GM12878 (cell line): Measurements from ENCODE around the gene KIF14. TPM values are rescaled to one million over a fixed set of nuclear protein-coding genes. Genes with fewer than 3 reads are reported as not detected.

ENCODE experiments used
- ASH2L ChIP-seq: fragments of 300-600, 200-600 bp; sonication (generic); IDR thresholded peaks from 2 replicates; pipeline ENCODE4 v1.6.1; 2017; ENCODE audit warnings: low read depth, mild to moderate bottlenecking, borderline replicate concordance
- ATF3 ChIP-seq: IDR thresholded peaks from 2 replicates; pipeline ENCODE4 v1.6.1; 2011; ENCODE audit warnings: low read depth, mild to moderate bottlenecking, low read length, moderate library complexity, borderline replicate concordance; ENCODE audit errors: extremely low read depth
- CEBPZ ChIP-seq: fragments of 150-350 bp; IDR thresholded peaks from 2 replicates; pipeline ENCODE4 v1.6.1; 2016; ENCODE audit warnings: low read depth, low read length
- FOXK2 ChIP-seq: fragments of 450-650 bp; IDR thresholded peaks from 2 replicates; pipeline ENCODE4 v1.6.1; 2017; ENCODE audit warnings: mild to moderate bottlenecking, moderate library complexity
- IKZF1 ChIP-seq: fragments of 450-650 bp; conservative IDR thresholded peaks from 2 replicates; pipeline ENCODE4 v1.6.1; 2017; ENCODE audit warnings: antibody characterized with exemption, mild to moderate bottlenecking
- IRF3 ChIP-seq: fragments of 450-650 bp; IDR thresholded peaks from 2 replicates; pipeline ENCODE4 v1.6.1; 2014; ENCODE audit warnings: mild to moderate bottlenecking
- IRF4 ChIP-seq: IDR thresholded peaks from 2 replicates; pipeline ENCODE4 v1.6.1; 2011; ENCODE audit warnings: low read depth, low read length
- IRF5 ChIP-seq: fragments of 450-650 bp; IDR thresholded peaks from 2 replicates; pipeline ENCODE4 v1.6.1; 2017; ENCODE audit warnings: borderline replicate concordance
- MYC ChIP-seq: IDR thresholded peaks from 2 replicates; pipeline ENCODE4 v1.6.1; 2011; ENCODE audit warnings: mild to moderate bottlenecking, low read length, moderate library complexity, inconsistent platforms; ENCODE audit not compliant: insufficient read depth, insufficient replicate concordance, insufficient read length, severe bottlenecking
- NBN ChIP-seq: fragments of 450-650 bp; IDR thresholded peaks from 2 replicates; pipeline ENCODE4 v1.6.1; 2016
- RB1 ChIP-seq: fragments of 450-650 bp; formaldehyde crosslinking; IDR thresholded peaks from 2 replicates; pipeline ENCODE4 v1.6.1; 2017; ENCODE audit warnings: mild to moderate bottlenecking, borderline replicate concordance
- RBBP5 ChIP-seq: fragments of 200-600 bp; sonication (generic); conservative IDR thresholded peaks from 2 replicates; pipeline ENCODE4 v1.6.1; 2016
- REST ChIP-seq: IDR thresholded peaks from 2 replicates; pipeline ENCODE4 v1.6.1; 2012; ENCODE audit warnings: mild to moderate bottlenecking, low read depth, low read length
- RUNX3 ChIP-seq: IDR thresholded peaks from 2 replicates; pipeline ENCODE4 v1.6.1; 2012; ENCODE audit warnings: low read length, inconsistent platforms
- SUPT20H ChIP-seq: IDR thresholded peaks from 2 replicates; pipeline ENCODE4 v1.6.1; 2011; ENCODE audit warnings: low read depth, mild to moderate bottlenecking, low read length, moderate library complexity, borderline replicate concordance; ENCODE audit not compliant: control insufficient read depth
- TBL1XR1 ChIP-seq: IDR thresholded peaks from 2 replicates; pipeline ENCODE4 v1.6.1; 2012; ENCODE audit warnings: low read depth, low read length, improper control_type of control experiment
- TCF7 ChIP-seq: IDR thresholded peaks from 2 replicates; pipeline ENCODE4 v1.6.1; 2014; ENCODE audit warnings: antibody characterized with exemption, borderline replicate concordance
- ZNF24 ChIP-seq: fragments of 450-650 bp; IDR thresholded peaks from 2 replicates; pipeline ENCODE4 v1.6.1; 2017; ENCODE audit warnings: antibody characterized with exemption, mild to moderate bottlenecking
- ZSCAN29 ChIP-seq: fragments of 450-650 bp; IDR thresholded peaks from 2 replicates; pipeline ENCODE4 v1.6.1; 2017; ENCODE audit warnings: mild to moderate bottlenecking, moderate library complexity
- polyA plus RNA-seq, 11 experiments: library from polyadenylated mRNA; depleted of rRNA in 4 of 11; unstranded in 6 of 11; stranded (reverse) in 5 of 11; fragments of >200 nt; fragmentation: Nextera tagmentation in 4 of 11; fragmentation: Illumina TruSeq in 1 of 11; extraction: Ambion mirVana in 4 of 11; extraction: Trizol in 1 of 11; gene quantifications; 1 replicate in 1 of 11; 2 replicates in 10 of 11; pipeline versions ENCODE4 v1.2.1 to v1.2.3, GENCODE V29; 2011 to 2016; ENCODE audit warnings: inconsistent platforms in 2 of 11, missing spikeins in 2 of 11, low read depth in 1 of 11
- total RNA-seq, 4 experiments: library from RNA; depleted of rRNA in 3 of 4; stranded (reverse); fragments of >200 nt in 3 of 4; fragmentation: Illumina TruSeq in 1 of 4; extraction: Trizol in 1 of 4; gene quantifications; 2 replicates each; pipeline versions ENCODE4 v1.2.1 to v1.2.3, GENCODE V29; 2013 to 2021

The KIF14 gene
- total and polyA plus RNA-seq, 10 of the 15 experiments (the other 5 are each of a cell fraction or from before 2014, with no cell fraction given), result 6.8 to 25.5 (median 14.4) TPM

DNA sequence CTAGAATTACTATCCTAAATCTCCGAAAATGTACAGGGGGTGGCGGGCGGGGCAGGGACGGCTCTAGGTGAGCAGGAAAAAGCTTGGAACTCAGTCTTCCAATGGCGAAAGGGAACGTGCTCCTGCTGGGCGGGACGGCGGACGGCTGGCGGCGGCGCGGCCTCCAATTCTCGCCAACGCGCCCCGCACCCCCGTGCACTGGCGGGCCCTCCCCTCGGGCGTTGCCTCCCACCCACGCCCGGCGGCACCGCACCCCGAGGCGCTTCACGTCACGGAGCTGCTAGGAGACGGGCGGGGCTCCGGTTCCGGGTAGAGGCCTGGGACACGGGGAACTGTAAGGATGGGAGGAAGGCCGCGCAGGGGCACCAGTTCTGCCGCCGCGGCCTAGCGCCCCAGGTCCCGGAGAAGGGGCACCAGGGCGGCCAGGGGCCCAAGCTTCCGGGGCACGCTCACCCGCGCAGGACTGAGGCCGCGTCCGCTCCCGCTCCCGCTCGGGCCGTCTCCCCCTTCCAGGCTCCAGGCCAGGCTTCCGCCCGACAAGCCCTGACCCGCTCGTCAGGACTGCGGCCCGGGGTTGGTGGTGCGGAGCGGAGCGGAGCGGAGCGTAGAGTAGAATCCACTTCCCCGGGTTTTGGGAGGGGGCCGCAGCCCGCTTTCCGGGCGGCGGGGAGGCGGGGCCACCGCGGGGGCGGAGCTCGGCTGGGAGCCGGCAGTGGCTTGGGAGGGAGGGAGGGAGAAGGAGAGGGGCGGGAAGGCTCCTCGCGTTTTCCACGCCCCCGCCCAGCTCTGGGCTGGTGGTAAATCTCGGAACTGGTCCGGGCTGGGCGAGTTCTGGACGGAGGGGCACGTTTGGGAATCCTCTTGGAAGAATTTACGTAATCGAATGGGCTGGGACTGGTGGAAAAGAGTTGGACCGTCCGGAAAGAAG, 49.0 kb upstream of the KIF14 start, which contains the start of gene DDX59 (continued):
- TF ChIP-seq ATF3 (no peak), IRF5 (no peak), RB1 (peak; percentile 81; the same call in 1 of the 2 replicates), ASH2L (0 out of 2 replicates have a peak, but pooled peaks have one; percentile 61), RUNX3 (no peak; the same call in none of the 2 replicates), NBN (peak; percentile 76; the same call in 1 of the 2 replicates), ZNF24 (0 out of 2 replicates have a peak, but pooled peaks have one; percentile 24), IRF4 (no peak), ZSCAN29 (peak; percentile 65; the same call in 1 of the 2 replicates), RBBP5 (no peak), TBL1XR1 (peak; percentile 68; the same call in 1 of the 2 replicates), MYC (no peak), IKZF1 (peak; percentile 96), TCF7 (0 out of 2 replicates have a peak, but pooled peaks have one; percentile 25), SUPT20H (no peak), REST (no peak), IRF3 (no peak), CEBPZ (no peak), FOXK2 (no peak)
